AG04449 (cell line): ENCODE results near the gene OVOL3.

Source experiments
- CTCF ChIA-PET: fragments of 350-600 bp; formaldehyde crosslinking; extraction: SDS; loops from one replicate; lab custom pipeline; 2021; ENCODE audit warnings: antibody characterized with exemption; lab: Yijun Ruan, JAX
- POLR2A ChIA-PET: fragments of 400-600, 350-600 bp; formaldehyde crosslinking; extraction: SDS; loops from one replicate; lab custom pipeline; 2020; ENCODE audit warnings: antibody characterized with exemption, inconsistent platforms; lab: Yijun Ruan, JAX
- DNase-seq: peaks from one replicate; pipeline ENCODE4 v3.0.0-alpha.2; 2010; ENCODE audit warnings: low read depth, low spot score
- H3K4me3 ChIP-seq: 2 replicates; pipeline ENCODE4 v1.5.1; 2011; ENCODE audit warnings: low read depth, mild to moderate bottlenecking, control low read depth, low read length
- CTCF ChIP-seq: IDR thresholded peaks from one replicate; pipeline ENCODE4 v1.5.1; 2011; ENCODE audit warnings: mild to moderate bottlenecking, moderate library complexity, low read length, control low read depth, inconsistent platforms; ENCODE audit not compliant: insufficient read depth; ENCODE audit errors: missing control alignments

OVOL3 gene

GRCh38 chr19:36093146-36093662 is 17.7 kb upstream of the OVOL3 start:
- TF ChIP-seq CTCF = no peak
- ChIA-PET CTCF (interaction anchor here (1.2 kb wide), 1 partner anchor 13 kb away, joined by 3 read pairs; no protein-coding TSS in a partner anchor), POLR2A (no interaction called here)
- no peak overlapping the region for H3K4me3 ChIP-seq
- DNase-seq = no peak

GRCh38 chr19:36093687-36094086 is 17.3 kb upstream of the OVOL3 start:
- CTCF ChIA-PET = interaction anchor here (1.2 kb wide), 1 partner anchor 13 kb away, joined by 3 read pairs; no protein-coding TSS in a partner anchor
- H3K4me3 ChIP-seq = no peak overlapping the region
- no peak for DNase-seq
- POLR2A ChIA-PET = no interaction called here
- TF ChIP-seq CTCF = no peak

GRCh38 chr19:36097036-36097435 is 13.9 kb upstream of the OVOL3 start:
- TF ChIP-seq CTCF = no peak
- no peak overlapping the region for H3K4me3 ChIP-seq
- ChIA-PET POLR2A (no interaction called here), CTCF (interaction anchor here (0.6 kb wide), 1 partner anchor 37 kb away, joined by 3 read pairs; no protein-coding TSS in a partner anchor)
- no peak for DNase-seq

- no peak overlapping the region for H3K4me3 ChIP-seq
- POLR2A ChIA-PET = no interaction called here
- DNase-seq = no peak
- TF ChIP-seq CTCF = no peak
- CTCF ChIA-PET = no interaction called here
Measured at GRCh38 chr19:36099166-36099785, 11.7 kb upstream of the OVOL3 start.

- ChIA-PET POLR2A (no interaction called here), CTCF (no interaction called here)
- no peak for DNase-seq
- no peak overlapping the region for H3K4me3 ChIP-seq
- no peak for TF ChIP-seq CTCF
Measured at GRCh38 chr19:36100476-36100875, 10.5 kb upstream of the OVOL3 start.

- no peak for DNase-seq
- H3K4me3 ChIP-seq = no peak overlapping the region
- POLR2A ChIA-PET = no interaction called here
- no peak for TF ChIP-seq CTCF
- CTCF ChIA-PET = interaction anchor here (1.0 kb wide), 1 partner anchor 13 kb away, joined by 3 read pairs; the partner anchor contains the start of genes POLR2I and TBCB
Measured at GRCh38 chr19:36101550-36102327, 9.2 kb upstream of the OVOL3 start.
